Measurements from ENCODE around the gene PSD2.

DNA sequence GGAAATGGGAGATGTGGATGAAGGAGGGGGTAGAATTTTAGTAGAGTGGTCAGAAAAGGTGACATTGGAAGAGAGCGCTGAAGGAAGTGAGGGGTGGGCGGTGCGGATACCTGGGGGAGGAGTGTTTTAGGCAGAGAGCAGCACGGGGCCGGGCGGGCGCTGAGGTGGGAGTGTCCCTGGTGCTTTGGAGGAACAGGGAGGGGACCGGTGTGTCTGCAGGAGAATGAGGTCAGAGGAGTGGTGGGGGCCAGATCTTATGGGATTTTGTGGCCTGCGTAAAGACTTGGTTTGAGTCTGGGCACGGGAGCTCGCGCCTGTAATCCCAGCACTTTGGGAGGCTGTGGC, 5.8 kb upstream of the PSD2 start:
- TF ChIP-seq, protein P1, sequence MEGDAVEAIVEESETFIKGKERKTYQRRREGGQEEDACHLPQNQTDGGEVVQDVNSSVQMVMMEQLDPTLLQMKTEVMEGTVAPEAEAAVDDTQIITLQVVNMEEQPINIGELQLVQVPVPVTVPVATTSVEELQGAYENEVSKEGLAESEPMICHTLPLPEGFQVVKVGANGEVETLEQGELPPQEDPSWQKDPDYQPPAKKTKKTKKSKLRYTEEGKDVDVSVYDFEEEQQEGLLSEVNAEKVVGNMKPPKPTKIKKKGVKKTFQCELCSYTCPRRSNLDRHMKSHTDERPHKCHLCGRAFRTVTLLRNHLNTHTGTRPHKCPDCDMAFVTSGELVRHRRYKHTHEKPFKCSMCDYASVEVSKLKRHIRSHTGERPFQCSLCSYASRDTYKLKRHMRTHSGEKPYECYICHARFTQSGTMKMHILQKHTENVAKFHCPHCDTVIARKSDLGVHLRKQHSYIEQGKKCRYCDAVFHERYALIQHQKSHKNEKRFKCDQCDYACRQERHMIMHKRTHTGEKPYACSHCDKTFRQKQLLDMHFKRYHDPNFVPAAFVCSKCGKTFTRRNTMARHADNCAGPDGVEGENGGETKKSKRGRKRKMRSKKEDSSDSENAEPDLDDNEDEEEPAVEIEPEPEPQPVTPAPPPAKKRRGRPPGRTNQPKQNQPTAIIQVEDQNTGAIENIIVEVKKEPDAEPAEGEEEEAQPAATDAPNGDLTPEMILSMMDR (IDR thresholded peaks at IDR 0.05; ENCODE audit: insufficient read depth, low read depth, low read length) = no peak
- no peak for TF ChIP-seq EZH2 (IDR thresholded peaks at IDR 0.05; ENCODE audit: insufficient read depth, low read length)

Data from astrocyte (in vitro differentiated cells and primary cell).